HG03571 (cell line): ENCODE results near the gene MAPRE2.

ENCODE experiments used
- ATAC-seq: cut with Tn5 transposase; IDR thresholded peaks from one replicate; pipeline ENCODE4 v1.9.1; 2021; ENCODE audit not compliant: unreplicated experiment

The MAPRE2 gene

GRCh38 chr18:35118641-35119040 is 77.4 kb downstream of the MAPRE2 start:
- ATAC-seq, result no peak

GRCh38 chr18:35121038-35121437 is 79.8 kb downstream of the MAPRE2 start:
- ATAC-seq, result no peak

GRCh38 chr18:35121531-35121930 is 80.3 kb downstream of the MAPRE2 start:
- no peak for ATAC-seq

- ATAC-seq, result peak; percentile 88
Observed at GRCh38 chr18:35122586-35123224, 81.5 kb downstream of the MAPRE2 start.

DNA sequence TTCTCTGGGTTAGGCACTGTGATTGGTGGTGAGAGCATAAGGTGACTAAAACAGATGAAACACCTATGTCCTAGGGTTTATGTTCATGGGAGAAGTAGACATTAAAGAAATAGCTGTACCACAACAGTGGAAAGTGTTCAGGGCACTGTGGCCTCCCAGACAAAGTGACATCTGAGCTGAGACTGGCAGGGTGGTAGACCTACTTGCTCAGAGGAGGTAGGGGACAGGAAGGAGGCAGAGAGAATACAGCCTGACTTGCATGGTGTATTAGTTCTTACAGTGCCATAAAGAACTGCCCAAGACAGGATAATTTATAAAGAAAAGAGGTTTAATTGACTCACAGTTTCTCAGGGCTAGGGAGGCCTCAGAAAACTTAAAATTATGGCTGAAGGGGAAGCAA is 82.6 kb downstream of the MAPRE2 start:
- ATAC-seq, result no peak

- no peak for ATAC-seq
Observed at GRCh38 chr18:35127201-35127600, 86.0 kb downstream of the MAPRE2 start.

DNA sequence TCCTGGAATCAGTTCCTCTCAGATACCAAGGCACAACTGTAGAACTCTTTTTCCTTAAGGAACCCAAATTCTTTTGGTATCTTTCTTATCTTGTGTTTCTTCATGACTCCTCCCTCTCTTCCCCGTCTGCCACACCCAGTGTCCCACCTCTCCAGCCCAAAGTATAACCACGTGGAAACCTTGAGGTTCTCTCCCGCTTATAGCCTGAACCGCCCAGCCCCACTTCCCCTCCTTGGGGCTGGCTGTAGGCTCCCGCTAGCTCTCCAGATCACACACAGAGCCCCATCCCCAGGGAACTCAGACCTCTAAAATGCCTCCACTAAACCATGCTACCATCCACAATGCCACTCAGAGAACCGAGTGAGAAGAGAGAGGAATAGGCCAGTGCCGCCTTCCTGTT is 87.5 kb downstream of the MAPRE2 start:
- ATAC-seq, result no peak

DNA sequence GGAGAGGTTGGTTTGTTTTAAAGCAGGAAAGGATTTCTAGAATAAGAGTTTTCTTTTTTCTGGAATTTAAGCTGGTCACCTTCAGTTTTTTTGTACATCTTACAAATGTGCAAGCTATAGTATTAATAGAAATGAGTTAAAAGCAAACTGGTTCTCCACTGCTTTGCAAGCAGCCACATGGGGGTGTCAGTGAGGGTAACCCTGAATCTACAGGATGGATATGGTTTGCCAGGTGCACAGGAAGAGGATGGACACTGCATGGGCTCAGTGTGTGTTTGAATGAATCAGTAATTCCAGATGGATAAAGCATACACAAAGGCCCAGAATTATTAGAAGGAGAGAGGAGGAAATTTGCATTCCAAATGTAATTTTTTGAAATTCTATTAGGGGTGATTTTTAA is 89.0 kb downstream of the MAPRE2 start:
- no peak for ATAC-seq

DNA sequence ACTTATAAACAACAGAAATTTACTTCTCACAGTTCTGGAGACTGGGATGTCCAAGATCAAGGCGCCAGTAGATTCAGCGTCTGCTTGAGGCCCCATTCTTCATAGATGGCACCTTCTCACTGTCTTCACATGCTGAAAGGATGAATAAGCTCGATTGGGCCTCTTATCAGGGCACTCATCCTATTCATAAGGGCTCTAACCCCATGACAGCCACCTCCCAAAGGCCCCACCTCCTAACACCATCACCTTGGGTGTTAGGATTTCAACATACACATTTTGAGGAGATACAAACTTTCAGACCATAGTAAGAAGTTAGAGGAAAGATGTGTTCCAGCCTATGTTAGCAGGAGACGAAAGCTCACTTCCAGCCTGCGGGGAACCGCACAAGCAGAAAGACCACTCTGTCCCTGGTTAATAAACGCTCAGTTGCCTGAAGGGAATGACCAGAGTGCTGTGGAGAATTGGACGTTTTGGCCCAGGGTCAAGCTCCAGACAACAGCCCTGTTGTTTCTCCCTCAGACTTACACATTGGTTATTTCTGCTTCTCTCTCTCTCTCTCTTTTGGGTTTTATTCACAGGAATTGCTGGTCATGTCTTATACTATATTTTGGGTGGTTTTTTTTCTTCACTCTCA is 90.3 kb downstream of the MAPRE2 start:
- ATAC-seq, result no peak

- ATAC-seq, result no peak
Observed at GRCh38 chr18:35132021-35132902, 91.0 kb downstream of the MAPRE2 start.

DNA sequence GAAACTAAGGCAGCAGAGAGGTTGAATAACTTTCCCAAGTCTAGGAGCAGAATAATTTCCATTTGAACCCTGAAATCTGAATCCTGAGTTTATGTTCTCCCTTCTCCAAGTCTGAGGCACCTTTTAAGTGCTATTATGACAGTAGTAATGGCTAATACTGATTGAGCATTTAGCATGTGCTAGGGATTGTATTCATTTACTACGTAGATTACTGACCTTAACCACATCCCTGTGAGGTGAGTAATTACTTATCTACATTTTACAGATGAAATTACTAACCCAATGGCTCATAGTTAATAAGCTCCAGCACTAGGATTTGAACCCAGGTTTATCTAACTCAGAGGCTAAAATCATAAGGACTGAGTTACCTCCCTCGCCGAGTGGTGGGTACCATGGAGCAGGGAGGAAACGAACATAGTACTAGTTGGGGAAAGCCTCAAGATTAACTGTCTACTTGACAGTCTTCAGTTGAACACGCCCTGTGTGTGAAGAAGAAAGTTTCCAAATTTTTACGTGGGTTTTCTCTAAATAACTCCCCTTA is 93.0 kb downstream of the MAPRE2 start:
- ATAC-seq, result no peak

DNA sequence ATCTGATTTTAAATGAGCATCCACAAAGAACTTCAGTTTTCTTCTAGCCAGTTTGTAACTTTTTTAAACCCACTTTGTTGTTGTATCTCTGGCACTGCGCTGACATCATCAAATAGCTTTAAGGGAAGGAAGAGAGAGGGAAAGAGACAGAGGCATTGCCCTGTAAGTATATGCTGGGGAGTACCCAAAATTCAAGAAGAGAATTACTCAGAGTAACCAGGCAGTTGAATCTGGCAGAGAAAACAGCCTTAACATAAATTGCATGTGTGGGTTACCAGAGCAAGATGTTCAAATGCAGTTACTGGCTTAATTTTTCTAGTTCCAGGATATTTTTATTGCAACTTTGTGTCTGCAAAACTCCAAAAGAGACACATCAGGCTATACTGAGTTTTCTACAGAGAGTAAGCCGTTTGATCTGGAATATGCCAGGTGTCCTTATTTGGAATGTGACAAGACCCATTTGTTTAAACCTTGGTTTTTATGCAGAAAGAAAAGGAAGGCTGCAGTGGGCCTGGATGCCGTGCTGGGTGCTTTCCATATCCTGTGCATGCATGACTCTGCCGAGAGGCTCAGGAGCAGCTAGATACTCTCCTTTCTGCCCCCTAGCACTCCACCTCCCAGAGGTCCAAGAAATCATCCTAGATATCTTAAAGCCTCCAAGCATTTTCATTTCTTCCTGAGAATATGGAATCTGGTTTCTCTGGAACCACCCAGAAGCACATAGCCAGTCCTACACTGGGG is 93.7 kb downstream of the MAPRE2 start:
- ATAC-seq, result no peak

DNA sequence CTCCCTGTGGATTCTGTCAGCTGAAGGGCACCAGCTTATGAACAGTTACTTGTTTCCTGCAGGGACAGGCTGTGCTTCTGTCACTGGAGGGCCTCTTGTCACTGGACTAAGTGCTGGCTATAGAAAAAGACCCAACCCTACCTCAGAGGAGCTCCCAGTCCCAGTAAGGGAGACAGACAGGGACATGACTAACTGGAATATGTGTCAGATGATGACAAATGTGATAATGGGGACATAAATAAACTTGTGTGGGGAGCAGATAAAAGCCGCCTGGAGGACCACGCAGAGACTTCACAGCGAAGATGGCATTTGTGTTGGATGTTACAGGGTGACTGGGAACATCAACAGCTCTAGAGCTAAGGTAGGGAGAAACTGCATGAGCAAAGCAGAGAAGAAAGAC is 95.0 kb downstream of the MAPRE2 start:
- ATAC-seq, result no peak

- ATAC-seq, result no peak
Observed at GRCh38 chr18:35136885-35137284, 95.7 kb downstream of the MAPRE2 start.

GRCh38 chr18:35137632-35138031 is 96.4 kb downstream of the MAPRE2 start:
- ATAC-seq, result no peak

- ATAC-seq, result no peak
Observed at GRCh38 chr18:35138773-35139172, 97.6 kb downstream of the MAPRE2 start.

- ATAC-seq, result no peak
Observed at GRCh38 chr18:35139517-35139916, 98.3 kb downstream of the MAPRE2 start.

DNA sequence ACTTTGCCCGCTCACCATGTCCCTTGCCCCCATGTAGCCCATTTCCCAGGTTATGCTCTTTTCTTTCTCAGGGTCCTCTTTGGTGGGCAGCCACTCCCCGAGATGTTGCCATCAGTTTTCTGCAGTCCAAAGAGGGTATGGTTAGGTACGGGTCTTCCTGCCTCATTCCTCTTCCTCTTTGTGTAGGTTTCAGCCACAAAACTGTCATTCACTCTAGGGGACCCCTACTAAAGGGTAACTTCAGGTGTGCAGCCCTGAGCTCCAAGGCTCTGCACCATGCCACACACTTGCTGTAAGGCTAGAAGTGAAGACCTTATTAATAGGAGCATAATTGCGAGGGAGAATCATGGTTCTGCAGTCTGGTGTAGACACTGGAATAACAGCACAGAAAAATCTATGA is 99.9 kb downstream of the MAPRE2 start:
- ATAC-seq, result no peak

DNA sequence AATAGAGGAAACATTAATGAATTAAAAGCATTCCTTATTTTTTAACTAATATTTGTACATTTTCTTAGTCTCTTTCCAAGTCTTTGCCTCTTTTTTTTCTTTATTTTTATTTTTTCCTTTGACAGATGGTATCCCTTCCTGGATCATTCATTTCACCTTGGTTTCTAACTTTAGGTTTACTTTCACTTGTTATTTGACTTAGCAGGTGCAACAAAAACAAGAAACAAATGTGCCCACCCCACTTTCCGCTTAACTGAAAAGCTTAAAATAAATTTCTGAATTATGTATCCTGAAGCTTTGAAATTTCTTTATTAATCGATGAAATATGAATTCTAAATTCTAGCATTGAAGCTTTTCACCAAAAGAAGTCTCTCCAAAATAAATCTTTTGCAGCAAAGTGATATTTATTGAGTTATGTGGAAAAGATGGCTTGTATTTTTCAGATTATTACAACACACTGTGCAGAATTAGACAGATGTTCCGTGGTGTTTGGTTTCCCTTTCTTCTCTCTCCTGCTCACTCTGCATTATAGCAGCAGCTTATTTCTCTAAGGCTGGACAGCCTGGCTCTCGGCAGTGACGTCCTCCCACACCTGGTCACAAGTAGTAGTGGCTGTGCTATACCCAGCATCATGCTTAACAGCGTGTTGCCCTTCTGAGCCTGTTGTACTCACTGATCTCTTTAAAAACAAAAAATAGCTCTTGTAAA is 100.5 kb downstream of the MAPRE2 start:
- peak; percentile 55 for ATAC-seq

GRCh38 chr18:35142275-35142615 is 101.0 kb downstream of the MAPRE2 start:
- ATAC-seq, result no peak
